ENCODE measurements around the gene PHACTR1.

The PHACTR1 gene

GRCh38 chr6:13184547-13184946, 468.0 kb downstream of the PHACTR1 start:
- no peak for DNase-seq (ENCODE audit: low read depth)
- Histone ChIP-seq H3K9ac (ENCODE audit: low read length) (no peak overlapping the region), H3K9me3 (ENCODE audit: control insufficient read depth, low read length) (no peaks in the 10 kb centered on the region), H3K36me3 (ENCODE audit: control insufficient read depth, insufficient read depth, low read length, severe bottlenecking) (no peaks in the 10 kb centered on the region), H3K27me3 (replicated peaks; ENCODE audit: control insufficient read depth, insufficient read depth, low read length) (no peaks in the 10 kb centered on the region), H3K4me3 (ENCODE audit: low read length) (no peak overlapping the region), H3K4me1 (ENCODE audit: control insufficient read depth, insufficient read depth, low read length) (no peaks in the 10 kb centered on the region)

GRCh38 chr6:13186861-13187260, 470.3 kb downstream of the PHACTR1 start:
- Histone ChIP-seq H3K27me3 (replicated peaks; ENCODE audit: control insufficient read depth, insufficient read depth, low read length) (no peaks in the 10 kb centered on the region), H3K9me3 (ENCODE audit: control insufficient read depth, low read length) (no peaks in the 10 kb centered on the region), H3K36me3 (ENCODE audit: control insufficient read depth, insufficient read depth, low read length, severe bottlenecking) (no peaks in the 10 kb centered on the region), H3K4me1 (ENCODE audit: control insufficient read depth, insufficient read depth, low read length) (no peaks in the 10 kb centered on the region), H3K9ac (ENCODE audit: low read length) (no peak overlapping the region), H3K4me3 (ENCODE audit: low read length) (no peak overlapping the region)
- DNase-seq (ENCODE audit: low read depth), result no peak

GRCh38 chr6:13187692-13188091, 471.1 kb downstream of the PHACTR1 start:
- Histone ChIP-seq H3K9ac (ENCODE audit: low read length) (no peak overlapping the region), H3K27me3 (replicated peaks; ENCODE audit: control insufficient read depth, insufficient read depth, low read length) (no peaks in the 10 kb centered on the region), H3K4me3 (ENCODE audit: low read length) (no peak overlapping the region), H3K4me1 (ENCODE audit: control insufficient read depth, insufficient read depth, low read length) (no peaks in the 10 kb centered on the region), H3K36me3 (ENCODE audit: control insufficient read depth, insufficient read depth, low read length, severe bottlenecking) (no peaks in the 10 kb centered on the region), H3K9me3 (ENCODE audit: control insufficient read depth, low read length) (no peaks in the 10 kb centered on the region)
- DNase-seq (ENCODE audit: low read depth), result no peak

DNA sequence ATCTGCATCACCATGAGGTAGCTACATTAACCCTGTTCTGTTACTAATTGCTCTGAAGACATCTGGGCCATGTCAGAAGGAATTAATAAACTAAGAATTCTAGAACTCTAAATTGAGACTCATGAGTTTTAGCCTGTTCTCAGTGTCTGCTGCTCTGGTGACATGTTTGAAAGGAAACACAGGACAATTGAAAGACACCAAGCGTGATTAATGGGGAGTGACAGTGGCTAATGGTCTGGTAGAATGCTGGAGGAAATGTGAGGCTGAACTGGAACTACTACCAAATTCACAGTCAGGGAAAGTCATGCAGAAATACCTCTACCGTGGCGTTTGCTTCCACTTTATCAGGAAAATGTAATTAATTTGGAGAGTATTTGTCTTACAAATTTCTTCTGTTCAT, 471.7 kb downstream of the PHACTR1 start:
- Histone ChIP-seq H3K4me3 (ENCODE audit: low read length) (no peak overlapping the region), H3K9me3 (ENCODE audit: control insufficient read depth, low read length) (no peaks in the 10 kb centered on the region), H3K27me3 (replicated peaks; ENCODE audit: control insufficient read depth, insufficient read depth, low read length) (no peaks in the 10 kb centered on the region), H3K9ac (ENCODE audit: low read length) (no peak overlapping the region), H3K4me1 (ENCODE audit: control insufficient read depth, insufficient read depth, low read length) (no peaks in the 10 kb centered on the region), H3K36me3 (ENCODE audit: control insufficient read depth, insufficient read depth, low read length, severe bottlenecking) (no peaks in the 10 kb centered on the region)
- DNase-seq (ENCODE audit: low read depth), result no peak

GRCh38 chr6:13189710-13190109, 473.1 kb downstream of the PHACTR1 start:
- Histone ChIP-seq H3K9me3 (ENCODE audit: control insufficient read depth, low read length) (no peaks in the 10 kb centered on the region), H3K36me3 (ENCODE audit: control insufficient read depth, insufficient read depth, low read length, severe bottlenecking) (no peaks in the 10 kb centered on the region), H3K4me3 (ENCODE audit: low read length) (no peak overlapping the region), H3K9ac (ENCODE audit: low read length) (no peak overlapping the region), H3K4me1 (ENCODE audit: control insufficient read depth, insufficient read depth, low read length) (no peaks in the 10 kb centered on the region), H3K27me3 (replicated peaks; ENCODE audit: control insufficient read depth, insufficient read depth, low read length) (no peaks in the 10 kb centered on the region)
- DNase-seq (ENCODE audit: low read depth), result no peak

DNA sequence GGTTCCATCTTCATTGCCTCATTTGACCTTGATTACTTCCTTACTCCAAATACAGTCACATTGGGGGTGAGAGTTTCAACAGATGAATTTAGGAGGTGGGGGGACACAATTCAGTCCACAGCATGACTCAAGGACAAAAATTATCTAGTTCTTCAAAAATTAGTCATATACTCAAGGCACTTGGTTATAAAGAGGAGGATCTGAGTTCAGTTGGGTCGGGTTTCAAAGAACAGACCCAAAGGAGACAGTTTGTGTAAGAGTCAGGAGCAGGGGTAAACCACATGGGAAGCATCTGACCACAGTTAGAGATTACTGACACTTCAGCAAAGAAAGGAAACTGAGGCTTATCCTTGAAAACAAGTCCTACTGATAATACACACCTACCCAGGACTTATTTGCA, 473.8 kb downstream of the PHACTR1 start:
- Histone ChIP-seq H3K4me1 (ENCODE audit: control insufficient read depth, insufficient read depth, low read length) (no peaks in the 10 kb centered on the region), H3K4me3 (ENCODE audit: low read length) (no peak overlapping the region), H3K9ac (ENCODE audit: low read length) (no peak overlapping the region), H3K36me3 (ENCODE audit: control insufficient read depth, insufficient read depth, low read length, severe bottlenecking) (no peaks in the 10 kb centered on the region), H3K9me3 (ENCODE audit: control insufficient read depth, low read length) (no peaks in the 10 kb centered on the region), H3K27me3 (replicated peaks; ENCODE audit: control insufficient read depth, insufficient read depth, low read length) (no peaks in the 10 kb centered on the region)
- no peak for DNase-seq (ENCODE audit: low read depth)

GRCh38 chr6:13191461-13191860, 474.9 kb downstream of the PHACTR1 start:
- H3K9ac ChIP-seq (ENCODE audit: low read length), result no peak overlapping the region

DNA sequence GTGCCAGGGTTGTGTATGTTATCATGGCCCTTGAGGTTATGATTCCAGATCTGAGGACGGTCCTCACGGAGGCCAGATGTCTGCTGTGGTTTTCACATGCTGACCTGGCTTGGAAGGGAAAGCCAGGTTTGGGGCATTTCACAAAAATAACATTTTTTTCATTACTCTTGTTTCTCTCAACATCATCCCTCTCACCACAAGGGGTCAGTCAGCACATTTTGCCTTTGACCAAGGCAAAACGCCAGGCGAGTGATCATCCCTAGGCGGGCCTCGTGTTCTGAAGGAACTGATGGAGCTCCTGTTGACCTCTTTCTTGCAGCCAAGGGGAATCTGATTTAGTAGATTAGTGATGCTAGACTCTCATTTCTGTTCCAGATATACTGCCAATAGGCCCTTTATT, 478.3 kb downstream of the PHACTR1 start:
- Histone ChIP-seq H3K4me3 (ENCODE audit: low read length) (no peak overlapping the region), H3K27me3 (replicated peaks; ENCODE audit: control insufficient read depth, insufficient read depth, low read length) (no peaks in the 10 kb centered on the region), H3K9me3 (ENCODE audit: control insufficient read depth, low read length) (no peaks in the 10 kb centered on the region), H3K9ac (ENCODE audit: low read length) (no peak overlapping the region), H3K4me1 (ENCODE audit: control insufficient read depth, insufficient read depth, low read length) (no peaks in the 10 kb centered on the region), H3K36me3 (ENCODE audit: control insufficient read depth, insufficient read depth, low read length, severe bottlenecking) (no peaks in the 10 kb centered on the region)
- DNase-seq (ENCODE audit: low read depth), result peak; percentile 65

More at GRCh38 chr6:13191461-13191860, 474.9 kb downstream of the PHACTR1 start:
- no peak for DNase-seq (ENCODE audit: low read depth)
- H3K9me3 ChIP-seq (ENCODE audit: control insufficient read depth, low read length), result no peaks in the 10 kb centered on the region
- no peaks in the 10 kb centered on the region for H3K36me3 ChIP-seq (ENCODE audit: control insufficient read depth, insufficient read depth, low read length, severe bottlenecking)
- no peak overlapping the region for H3K4me3 ChIP-seq (ENCODE audit: low read length)
- no peaks in the 10 kb centered on the region for H3K4me1 ChIP-seq (ENCODE audit: control insufficient read depth, insufficient read depth, low read length)
- no peaks in the 10 kb centered on the region for H3K27me3 ChIP-seq (replicated peaks; ENCODE audit: control insufficient read depth, insufficient read depth, low read length)

- Histone ChIP-seq H3K9ac (ENCODE audit: low read length) (no peak overlapping the region), H3K27me3 (replicated peaks; ENCODE audit: control insufficient read depth, insufficient read depth, low read length) (no peaks in the 10 kb centered on the region), H3K9me3 (ENCODE audit: control insufficient read depth, low read length) (no peaks in the 10 kb centered on the region), H3K4me1 (ENCODE audit: control insufficient read depth, insufficient read depth, low read length) (no peaks in the 10 kb centered on the region), H3K4me3 (ENCODE audit: low read length) (no peak overlapping the region), H3K36me3 (ENCODE audit: control insufficient read depth, insufficient read depth, low read length, severe bottlenecking) (no peaks in the 10 kb centered on the region)
- no peak for DNase-seq (ENCODE audit: low read depth)
These were observed 479.2 kb downstream of the PHACTR1 start for GRCh38 chr6:13195803-13196202.

DNA sequence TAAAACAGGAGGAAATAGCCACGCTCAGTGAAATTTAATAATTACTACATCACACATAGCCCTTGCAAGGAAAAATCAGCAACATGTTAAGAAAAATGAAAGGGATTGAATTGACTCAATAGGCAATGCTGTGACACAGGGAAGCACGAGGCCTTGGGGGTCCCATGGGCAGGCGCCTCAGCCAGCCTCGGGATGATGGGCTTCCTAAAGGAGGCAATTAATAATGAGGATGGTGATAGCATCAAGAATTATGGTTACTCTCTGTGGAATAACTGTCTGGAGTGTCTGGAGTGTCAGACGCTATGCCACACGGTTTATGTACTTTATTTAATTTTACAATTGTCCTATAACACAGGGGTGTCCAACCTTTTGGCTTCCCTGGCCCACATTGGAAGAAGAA, 481.6 kb downstream of the PHACTR1 start:
- no peak overlapping the region for H3K4me3 ChIP-seq (ENCODE audit: low read length)
- no peaks in the 10 kb centered on the region for H3K36me3 ChIP-seq (ENCODE audit: control insufficient read depth, insufficient read depth, low read length, severe bottlenecking)
- no peak overlapping the region for H3K9ac ChIP-seq (ENCODE audit: low read length)
- no peak for DNase-seq (ENCODE audit: low read depth)
- H3K9me3 ChIP-seq (ENCODE audit: control insufficient read depth, low read length), result no peaks in the 10 kb centered on the region
- H3K27me3 ChIP-seq (replicated peaks; ENCODE audit: control insufficient read depth, insufficient read depth, low read length), result no peaks in the 10 kb centered on the region
- H3K4me1 ChIP-seq (ENCODE audit: control insufficient read depth, insufficient read depth, low read length), result no peaks in the 10 kb centered on the region

DNA sequence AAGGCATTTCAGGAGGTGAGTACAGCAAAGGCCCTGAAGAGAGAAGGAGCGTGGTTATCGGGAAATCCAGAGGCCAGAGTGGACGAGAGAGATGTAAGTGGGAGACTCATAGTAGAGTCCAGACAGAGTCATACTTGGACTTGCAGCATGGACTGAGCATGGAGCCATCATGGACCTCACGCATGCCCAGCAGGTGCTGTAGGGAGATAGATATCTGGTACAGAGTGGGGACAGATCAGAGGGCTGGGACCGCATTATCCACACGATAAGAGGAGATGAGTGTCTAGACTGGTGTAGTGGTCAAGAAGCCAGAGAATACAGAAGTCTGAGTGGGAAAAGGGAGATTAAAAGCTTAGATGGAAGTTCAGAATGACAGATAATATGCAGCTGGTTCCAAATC, 484.8 kb downstream of the PHACTR1 start:
- Histone ChIP-seq H3K27me3 (replicated peaks; ENCODE audit: control insufficient read depth, insufficient read depth, low read length) (no peaks in the 10 kb centered on the region), H3K9ac (ENCODE audit: low read length) (no peak overlapping the region), H3K9me3 (ENCODE audit: control insufficient read depth, low read length) (no peaks in the 10 kb centered on the region), H3K4me3 (ENCODE audit: low read length) (no peak overlapping the region), H3K36me3 (ENCODE audit: control insufficient read depth, insufficient read depth, low read length, severe bottlenecking) (no peaks in the 10 kb centered on the region), H3K4me1 (ENCODE audit: control insufficient read depth, insufficient read depth, low read length) (no peaks in the 10 kb centered on the region)
- DNase-seq (ENCODE audit: low read depth), result no peak

GRCh38 chr6:13203145-13203544, 486.6 kb downstream of the PHACTR1 start:
- Histone ChIP-seq H3K9me3 (ENCODE audit: control insufficient read depth, low read length) (no peaks in the 10 kb centered on the region), H3K27me3 (replicated peaks; ENCODE audit: control insufficient read depth, insufficient read depth, low read length) (no peaks in the 10 kb centered on the region), H3K4me3 (ENCODE audit: low read length) (no peak overlapping the region), H3K4me1 (ENCODE audit: control insufficient read depth, insufficient read depth, low read length) (no peaks in the 10 kb centered on the region), H3K9ac (ENCODE audit: low read length) (no peak overlapping the region), H3K36me3 (ENCODE audit: control insufficient read depth, insufficient read depth, low read length, severe bottlenecking) (no peaks in the 10 kb centered on the region)
- DNase-seq (ENCODE audit: low read depth), result no peak
